Ishikawa (cell line): ENCODE data around the gene WDR6.

Experiments used
- CEBPB ChIP-seq: IDR thresholded peaks from 2 replicates; pipeline ENCODE4 v1.6.1; 2012
- CREB1 ChIP-seq: IDR thresholded peaks from 2 replicates; pipeline ENCODE4 v1.6.1; 2012; ENCODE audit warnings: low read depth
- EGR1 ChIP-seq: IDR thresholded peaks from 2 replicates; pipeline ENCODE4 v1.6.1; 2012
- EP300 ChIP-seq: IDR thresholded peaks from 2 replicates; pipeline ENCODE4 v1.6.1; 2012; ENCODE audit warnings: borderline replicate concordance
- FOXM1 ChIP-seq: IDR thresholded peaks from 2 replicates; pipeline ENCODE4 v1.6.1; 2012; ENCODE audit warnings: low read depth, borderline replicate concordance
- NFIC ChIP-seq: IDR thresholded peaks from 2 replicates; pipeline ENCODE4 v1.6.1; 2012
- RAD21 ChIP-seq: IDR thresholded peaks from 2 replicates; pipeline ENCODE4 v1.6.1; 2012; ENCODE audit warnings: low read depth
- TAF1 ChIP-seq: IDR thresholded peaks from 2 replicates; pipeline ENCODE4 v1.6.1; 2012; ENCODE audit warnings: low read depth, mild to moderate bottlenecking
- TCF12 ChIP-seq: IDR thresholded peaks from 2 replicates; pipeline ENCODE4 v1.6.1; 2012; ENCODE audit warnings: low read depth
- TEAD4 ChIP-seq: IDR thresholded peaks from 2 replicates; pipeline ENCODE4 v1.6.1; 2012
- YY1 ChIP-seq: IDR thresholded peaks from 2 replicates; pipeline ENCODE4 v1.6.1; 2012; ENCODE audit warnings: low read depth
- ZBTB7A ChIP-seq: IDR thresholded peaks from 2 replicates; pipeline ENCODE4 v1.6.1; 2012; ENCODE audit warnings: low read depth
- TF ChIP-seq, protein P1 (sequence below): IDR thresholded peaks from 2 replicates; pipeline ENCODE4 v1.6.1; 2012; ENCODE audit warnings: low read depth, mild to moderate bottlenecking
- TF ChIP-seq, protein P2 (sequence below): IDR thresholded peaks from 2 replicates; pipeline ENCODE4 v1.6.1; 2012
- TF ChIP-seq, protein P3 (sequence below): IDR thresholded peaks from 2 replicates; pipeline ENCODE4 v1.6.1; 2012

The WDR6 gene

DNA sequence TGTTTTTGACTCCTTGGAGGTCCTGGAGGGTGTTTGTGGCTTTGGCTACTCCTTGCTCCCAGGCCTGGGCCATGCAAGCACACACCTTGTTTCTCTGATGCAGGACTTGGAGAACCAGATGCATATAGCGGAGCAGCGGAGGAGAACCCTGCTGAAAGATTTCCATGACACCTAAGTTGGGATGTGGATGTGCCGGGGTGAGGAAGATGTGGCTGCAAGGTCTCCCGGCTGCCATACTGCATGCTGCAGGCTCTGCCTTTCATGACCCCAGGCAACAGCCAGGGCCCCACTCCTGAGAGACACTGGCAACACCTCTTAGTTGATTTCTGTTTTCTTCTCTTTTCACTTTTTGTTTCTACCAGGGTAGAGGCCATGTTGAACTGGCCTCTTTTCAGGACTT lies 24.1 kb upstream of the WDR6 start:
- no peak for TF ChIP-seq TCF12
- no peak for TF ChIP-seq CREB1
- no peak for TF ChIP-seq NFIC
- TF ChIP-seq, protein P1, sequence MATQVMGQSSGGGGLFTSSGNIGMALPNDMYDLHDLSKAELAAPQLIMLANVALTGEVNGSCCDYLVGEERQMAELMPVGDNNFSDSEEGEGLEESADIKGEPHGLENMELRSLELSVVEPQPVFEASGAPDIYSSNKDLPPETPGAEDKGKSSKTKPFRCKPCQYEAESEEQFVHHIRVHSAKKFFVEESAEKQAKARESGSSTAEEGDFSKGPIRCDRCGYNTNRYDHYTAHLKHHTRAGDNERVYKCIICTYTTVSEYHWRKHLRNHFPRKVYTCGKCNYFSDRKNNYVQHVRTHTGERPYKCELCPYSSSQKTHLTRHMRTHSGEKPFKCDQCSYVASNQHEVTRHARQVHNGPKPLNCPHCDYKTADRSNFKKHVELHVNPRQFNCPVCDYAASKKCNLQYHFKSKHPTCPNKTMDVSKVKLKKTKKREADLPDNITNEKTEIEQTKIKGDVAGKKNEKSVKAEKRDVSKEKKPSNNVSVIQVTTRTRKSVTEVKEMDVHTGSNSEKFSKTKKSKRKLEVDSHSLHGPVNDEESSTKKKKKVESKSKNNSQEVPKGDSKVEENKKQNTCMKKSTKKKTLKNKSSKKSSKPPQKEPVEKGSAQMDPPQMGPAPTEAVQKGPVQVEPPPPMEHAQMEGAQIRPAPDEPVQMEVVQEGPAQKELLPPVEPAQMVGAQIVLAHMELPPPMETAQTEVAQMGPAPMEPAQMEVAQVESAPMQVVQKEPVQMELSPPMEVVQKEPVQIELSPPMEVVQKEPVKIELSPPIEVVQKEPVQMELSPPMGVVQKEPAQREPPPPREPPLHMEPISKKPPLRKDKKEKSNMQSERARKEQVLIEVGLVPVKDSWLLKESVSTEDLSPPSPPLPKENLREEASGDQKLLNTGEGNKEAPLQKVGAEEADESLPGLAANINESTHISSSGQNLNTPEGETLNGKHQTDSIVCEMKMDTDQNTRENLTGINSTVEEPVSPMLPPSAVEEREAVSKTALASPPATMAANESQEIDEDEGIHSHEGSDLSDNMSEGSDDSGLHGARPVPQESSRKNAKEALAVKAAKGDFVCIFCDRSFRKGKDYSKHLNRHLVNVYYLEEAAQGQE: no peak
- no peak for TF ChIP-seq EGR1
- TF ChIP-seq TAF1: no peak
- no peak for TF ChIP-seq FOXM1
- TF ChIP-seq CEBPB: no peak
- no peak for TF ChIP-seq EP300
- TF ChIP-seq ZBTB7A: no peak
- TF ChIP-seq, protein P2, sequence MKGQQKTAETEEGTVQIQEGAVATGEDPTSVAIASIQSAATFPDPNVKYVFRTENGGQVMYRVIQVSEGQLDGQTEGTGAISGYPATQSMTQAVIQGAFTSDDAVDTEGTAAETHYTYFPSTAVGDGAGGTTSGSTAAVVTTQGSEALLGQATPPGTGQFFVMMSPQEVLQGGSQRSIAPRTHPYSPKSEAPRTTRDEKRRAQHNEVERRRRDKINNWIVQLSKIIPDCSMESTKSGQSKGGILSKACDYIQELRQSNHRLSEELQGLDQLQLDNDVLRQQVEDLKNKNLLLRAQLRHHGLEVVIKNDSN: no peak
- TF ChIP-seq, protein P3, sequence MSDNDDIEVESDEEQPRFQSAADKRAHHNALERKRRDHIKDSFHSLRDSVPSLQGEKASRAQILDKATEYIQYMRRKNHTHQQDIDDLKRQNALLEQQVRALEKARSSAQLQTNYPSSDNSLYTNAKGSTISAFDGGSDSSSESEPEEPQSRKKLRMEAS: no peak
- no peak for TF ChIP-seq YY1
- TF ChIP-seq TEAD4: no peak
- TF ChIP-seq RAD21: no peak

DNA sequence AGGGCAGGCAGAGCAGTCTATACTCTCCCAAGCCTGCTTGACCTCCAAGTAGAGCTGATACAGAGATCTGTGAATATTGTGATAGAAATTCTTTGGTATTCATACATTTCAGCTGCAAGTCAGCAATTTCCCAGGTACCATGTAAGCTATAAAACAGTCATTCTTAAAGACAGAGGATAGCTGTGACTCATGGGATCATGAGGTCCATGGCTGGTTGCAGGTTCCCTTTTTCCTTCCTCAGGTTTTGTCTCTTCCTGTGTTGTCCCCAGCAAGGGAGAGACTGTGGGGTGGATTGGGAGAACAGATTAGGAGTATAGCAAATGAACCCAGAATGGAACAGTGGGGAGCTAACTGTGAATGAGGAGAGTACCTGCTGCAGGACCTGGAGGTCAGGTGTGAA lies 22.5 kb upstream of the WDR6 start:
- TF ChIP-seq NFIC (no peak), TEAD4 (no peak), YY1 (no peak), CEBPB (no peak), TCF12 (no peak), FOXM1 (no peak), RAD21 (no peak), EGR1 (no peak), CREB1 (no peak), TAF1 (no peak), EP300 (no peak)
- TF ChIP-seq, protein P1: no peak
- TF ChIP-seq, protein P3: no peak

DNA sequence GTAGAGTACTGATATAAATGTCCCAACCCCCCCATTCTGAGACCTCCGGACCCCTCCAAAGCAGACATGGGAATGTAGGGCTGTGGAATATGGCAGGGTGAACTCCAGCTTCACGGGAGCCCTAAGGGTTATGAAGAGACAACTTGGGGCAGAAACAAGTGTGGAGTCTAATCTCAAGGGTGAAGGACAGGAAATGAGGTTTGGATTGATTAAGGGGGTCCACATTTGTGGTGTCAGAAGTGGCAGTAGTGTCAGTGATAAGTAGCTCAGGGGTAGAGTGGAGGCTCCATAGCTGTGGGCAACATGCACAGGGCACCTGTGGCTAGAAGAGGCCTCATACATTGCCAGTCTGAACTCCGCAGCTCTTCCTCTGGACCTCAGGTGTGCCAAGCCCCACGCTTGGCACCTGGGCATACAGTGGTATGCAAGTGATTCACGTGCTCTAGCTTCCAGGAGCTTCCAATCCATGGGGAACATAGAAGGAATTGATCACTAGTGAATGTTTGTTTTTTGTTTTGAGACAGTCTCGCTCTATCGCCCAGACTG lies 21.3 kb upstream of the WDR6 start:
- TF ChIP-seq NFIC: no peak

DNA sequence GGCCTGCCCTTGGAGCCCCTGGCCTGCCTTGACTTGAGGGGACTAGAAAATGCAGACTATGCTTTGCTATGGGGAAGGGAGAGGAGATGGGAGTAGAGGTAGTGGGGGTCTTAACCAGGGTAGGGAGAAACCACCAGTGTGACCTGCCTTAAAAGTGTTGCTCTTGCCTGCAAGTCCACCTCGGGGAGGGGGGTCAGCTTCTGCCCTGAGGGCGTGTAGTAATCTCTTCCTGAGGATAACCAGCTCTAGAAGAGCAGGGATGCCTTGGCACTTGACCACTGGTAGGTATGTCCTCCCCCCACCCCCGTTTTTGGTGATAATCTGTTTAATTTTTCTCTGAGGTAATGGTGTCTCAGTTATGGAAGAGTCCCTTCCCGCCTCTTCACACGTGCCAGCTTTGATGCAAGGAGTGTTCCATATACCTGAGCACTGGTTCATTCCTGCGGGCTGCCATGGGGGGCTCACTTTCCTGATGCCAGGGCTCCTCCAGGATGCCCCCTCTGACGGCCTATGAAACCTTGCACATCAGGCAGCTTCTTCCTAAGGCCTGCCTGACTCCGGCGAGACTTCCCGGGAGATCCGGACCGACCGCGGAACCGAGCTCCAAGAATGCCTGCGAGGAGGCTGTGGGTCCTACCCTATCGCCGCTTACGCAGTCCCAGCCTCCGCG lies 17.9 kb upstream of the WDR6 start:
- TF ChIP-seq, protein P3: peak; percentile 92
- no peak for TF ChIP-seq FOXM1
- TF ChIP-seq CEBPB: no peak
- 0 out of 2 replicates have a peak, but pooled peaks have one; percentile 46 for TF ChIP-seq ZBTB7A
- no peak for TF ChIP-seq EP300
- no peak for TF ChIP-seq TCF12
- TF ChIP-seq CREB1: no peak

DNA sequence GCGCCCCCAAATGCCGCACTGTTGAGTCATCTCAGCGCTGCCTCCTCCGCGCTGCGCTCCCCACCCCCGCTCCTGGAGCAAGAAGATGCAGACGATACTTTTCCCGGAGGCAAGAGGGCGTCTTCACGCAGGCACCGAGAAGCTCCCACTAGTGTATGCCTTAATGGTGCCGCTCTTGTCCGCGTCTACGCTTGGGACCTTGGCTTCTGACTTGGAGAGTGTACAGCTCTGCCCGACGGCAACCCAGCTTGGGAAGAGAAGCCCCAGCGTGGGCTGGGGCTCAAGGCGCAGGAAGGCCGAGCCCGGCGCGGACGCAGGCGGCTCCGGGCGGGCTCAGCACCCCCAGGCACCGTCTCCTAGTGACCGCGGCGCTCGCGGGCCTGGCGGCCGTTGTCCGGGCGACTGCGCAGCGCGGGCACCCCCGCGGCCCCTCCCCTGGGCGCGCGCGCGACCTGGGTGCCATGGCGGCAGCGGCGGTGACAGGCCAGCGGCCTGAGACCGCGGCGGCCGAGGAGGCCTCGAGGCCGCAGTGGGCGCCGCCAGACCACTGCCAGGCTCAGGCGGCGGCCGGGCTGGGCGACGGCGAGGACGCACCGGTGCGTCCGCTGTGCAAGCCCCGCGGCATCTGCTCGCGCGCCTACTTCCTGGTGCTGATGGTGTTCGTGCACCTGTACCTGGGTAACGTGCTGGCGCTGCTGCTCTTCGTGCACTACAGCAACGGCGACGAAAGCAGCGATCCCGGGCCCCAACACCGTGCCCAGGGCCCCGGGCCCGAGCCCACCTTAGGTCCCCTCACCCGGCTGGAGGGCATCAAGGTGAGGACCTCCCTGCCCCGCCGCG lies 17.2 kb upstream of the WDR6 start, which contains the start of gene P4HTM:
Gene P4HTM (plus strand): TSS at position 446 of the 840 bp plus-strand sequence. CDS start 16 bp downstream, at position 462.
- TF ChIP-seq EGR1 (peak; percentile 90), CEBPB (no peak), TEAD4 (peak; percentile 82), RAD21 (peak; percentile 12; the same call in 1 of the 2 replicates), FOXM1 (no peak), TCF12 (peak; percentile 21; the same call in 1 of the 2 replicates), ZBTB7A (peak; percentile 39; the same call in 1 of the 2 replicates), TAF1 (no peak; the same call in 1 of the 2 replicates), CREB1 (no peak), NFIC (no peak), YY1 (peak; percentile 78), EP300 (peak; percentile 5; the same call in 1 of the 2 replicates)
- TF ChIP-seq, protein P2: no peak; the same call in 1 of the 2 replicates
- TF ChIP-seq, protein P1: no peak
- TF ChIP-seq, protein P3: no peak; the same call in none of the 2 replicates
